Renal pelvis (tissue), 4 donors: ENCODE data around the gene CCDC136. TPM values are rescaled to one million over a fixed set of nuclear protein-coding genes. Genes with fewer than 3 reads are reported as not detected.

Source experiments
- DNase-seq: peaks from one replicate; pipeline ENCODE4 v3.0.0-alpha.2; 2013
- polyA plus RNA-seq, 3 donors: library from polyadenylated mRNA; unstranded; fragments of 120-200 nt; gene quantifications; one replicate each; pipeline ENCODE4 v1.2.1, GENCODE V29; 2013; ENCODE audit not compliant: insufficient read length in 3 of 3

The CCDC136 gene
- polyA plus RNA-seq, 3 donors, result 17.2 to 27.0 (median 20.6) TPM

DNA sequence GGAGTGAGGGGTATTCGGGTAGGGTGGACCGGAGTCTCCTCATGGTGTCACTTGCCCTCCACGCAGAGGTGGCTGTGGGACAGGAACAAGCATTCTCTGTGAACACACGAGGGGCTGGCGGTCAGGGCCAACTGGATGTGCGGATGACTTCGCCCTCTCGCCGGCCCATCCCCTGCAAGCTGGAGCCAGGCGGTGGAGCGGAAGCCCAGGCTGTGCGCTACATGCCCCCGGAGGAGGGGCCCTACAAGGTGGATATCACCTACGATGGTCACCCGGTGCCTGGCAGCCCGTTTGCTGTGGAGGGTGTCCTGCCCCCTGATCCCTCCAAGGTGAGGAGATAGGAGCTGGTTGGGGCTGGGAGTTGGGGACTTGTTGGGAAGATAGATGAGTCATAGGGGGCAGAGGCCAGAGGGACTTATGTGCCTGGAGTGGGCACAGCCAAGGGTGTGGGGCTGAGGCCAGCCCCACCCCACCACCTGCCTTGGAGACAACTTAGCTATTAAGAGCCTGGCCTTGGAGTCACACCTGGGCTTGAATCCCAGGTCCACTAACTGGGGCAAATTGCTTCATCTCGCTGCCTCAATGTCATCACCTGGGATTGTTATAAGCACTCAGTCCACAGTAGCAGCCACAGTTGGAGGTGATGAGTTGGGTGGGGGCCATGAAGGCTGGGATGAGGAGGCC lies 52.3 kb downstream of the CCDC136 start:
- no peak for DNase-seq

DNA sequence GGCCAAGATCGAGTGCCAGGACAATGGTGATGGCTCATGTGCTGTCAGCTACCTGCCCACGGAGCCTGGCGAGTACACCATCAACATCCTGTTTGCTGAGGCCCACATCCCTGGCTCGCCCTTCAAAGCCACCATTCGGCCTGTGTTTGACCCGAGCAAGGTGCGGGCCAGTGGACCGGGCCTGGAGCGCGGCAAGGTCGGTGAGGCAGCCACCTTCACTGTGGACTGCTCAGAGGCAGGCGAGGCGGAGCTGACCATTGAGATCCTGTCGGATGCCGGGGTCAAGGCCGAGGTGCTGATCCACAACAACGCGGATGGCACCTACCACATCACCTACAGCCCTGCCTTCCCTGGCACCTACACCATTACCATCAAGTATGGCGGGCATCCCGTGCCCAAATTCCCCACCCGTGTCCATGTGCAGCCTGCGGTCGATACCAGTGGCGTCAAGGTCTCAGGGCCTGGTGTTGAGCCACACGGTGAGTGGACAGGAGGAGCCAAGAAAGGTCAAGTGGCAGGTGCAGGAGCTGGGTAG lies 53.1 kb downstream of the CCDC136 start:
- no peak for DNase-seq

DNA sequence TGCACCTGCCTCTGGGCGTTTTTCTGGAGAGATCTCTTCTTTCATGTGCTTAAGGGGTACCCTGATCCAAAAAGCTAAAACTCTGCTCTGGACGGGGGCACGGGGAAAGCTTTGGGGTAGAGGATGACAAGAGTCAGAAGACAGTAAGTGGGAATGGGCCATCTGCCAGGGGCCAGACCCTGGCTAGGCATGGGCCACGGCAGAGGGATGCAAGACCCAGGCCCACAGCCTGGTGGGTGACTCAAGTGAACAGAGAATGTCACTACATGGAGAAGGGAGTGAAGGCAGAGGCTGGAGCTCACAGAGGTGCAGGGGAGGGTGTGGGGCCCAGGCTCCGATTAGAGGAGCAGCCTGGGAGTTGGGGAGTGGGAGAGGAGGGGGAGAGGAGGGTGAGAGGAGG lies 53.7 kb downstream of the CCDC136 start:
- no peak for DNase-seq

DNA sequence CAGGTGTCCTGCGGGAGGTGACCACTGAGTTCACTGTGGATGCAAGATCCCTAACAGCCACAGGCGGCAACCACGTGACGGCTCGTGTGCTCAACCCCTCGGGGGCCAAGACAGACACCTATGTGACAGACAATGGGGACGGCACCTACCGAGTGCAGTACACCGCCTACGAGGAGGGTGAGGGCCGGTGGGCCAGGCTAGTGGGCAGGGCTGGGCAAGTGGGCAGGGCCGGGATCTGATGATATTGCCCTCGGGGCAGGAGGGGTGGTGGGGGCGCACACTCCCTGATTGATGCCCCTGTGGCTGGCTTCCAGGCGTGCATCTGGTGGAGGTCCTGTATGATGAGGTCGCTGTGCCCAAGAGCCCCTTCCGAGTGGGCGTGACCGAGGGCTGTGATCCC lies 54.2 kb downstream of the CCDC136 start:
- no peak for DNase-seq

DNA sequence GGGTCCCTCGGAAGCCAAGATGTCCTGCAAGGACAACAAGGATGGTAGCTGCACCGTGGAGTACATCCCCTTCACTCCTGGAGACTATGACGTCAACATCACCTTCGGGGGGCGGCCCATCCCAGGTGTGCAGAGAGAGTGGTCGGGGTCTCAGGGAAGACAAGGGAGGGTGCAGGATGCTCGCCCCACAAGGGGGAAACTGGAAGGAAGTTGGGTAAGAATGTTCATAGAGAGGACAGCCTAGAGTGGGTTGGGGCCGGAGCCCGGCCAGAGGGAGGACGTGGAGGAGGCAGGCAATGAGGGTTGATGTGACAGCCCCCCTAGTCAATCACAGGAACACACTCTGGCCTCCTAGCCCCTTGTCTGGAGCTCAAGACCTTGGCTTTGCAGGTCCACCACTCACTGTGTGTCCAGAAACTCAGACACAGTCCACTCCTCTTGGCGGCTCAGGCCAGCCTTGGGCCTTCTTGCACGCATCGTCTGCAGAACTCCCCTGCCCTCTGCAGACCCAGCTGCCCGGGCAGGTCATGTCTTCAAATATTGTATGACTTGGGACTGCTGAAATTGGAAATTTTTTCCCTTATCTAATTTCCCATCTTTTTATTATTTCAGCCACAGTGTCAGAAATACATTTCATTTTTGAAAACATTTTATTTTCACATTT lies 55.1 kb downstream of the CCDC136 start:
- no peak for DNase-seq

DNA sequence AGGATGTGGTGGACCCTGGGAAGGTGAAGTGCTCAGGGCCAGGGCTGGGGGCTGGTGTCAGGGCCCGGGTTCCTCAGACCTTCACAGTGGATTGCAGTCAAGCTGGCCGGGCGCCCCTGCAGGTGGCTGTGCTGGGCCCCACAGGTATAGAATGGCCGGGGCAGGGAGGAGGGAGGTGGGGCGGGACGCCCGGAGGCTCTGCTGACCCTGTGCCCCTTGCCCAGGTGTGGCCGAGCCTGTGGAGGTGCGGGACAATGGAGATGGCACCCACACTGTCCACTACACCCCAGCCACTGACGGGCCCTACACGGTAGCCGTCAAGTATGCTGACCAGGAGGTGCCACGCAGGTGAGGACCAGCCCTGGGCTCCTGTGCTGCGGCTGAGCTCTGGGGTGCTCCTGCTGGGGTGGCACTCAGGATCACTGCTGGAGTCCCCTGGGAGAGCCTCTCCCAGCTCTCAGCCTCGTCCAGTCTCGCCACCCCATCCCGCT lies 56.0 kb downstream of the CCDC136 start:
- no peak for DNase-seq

DNA sequence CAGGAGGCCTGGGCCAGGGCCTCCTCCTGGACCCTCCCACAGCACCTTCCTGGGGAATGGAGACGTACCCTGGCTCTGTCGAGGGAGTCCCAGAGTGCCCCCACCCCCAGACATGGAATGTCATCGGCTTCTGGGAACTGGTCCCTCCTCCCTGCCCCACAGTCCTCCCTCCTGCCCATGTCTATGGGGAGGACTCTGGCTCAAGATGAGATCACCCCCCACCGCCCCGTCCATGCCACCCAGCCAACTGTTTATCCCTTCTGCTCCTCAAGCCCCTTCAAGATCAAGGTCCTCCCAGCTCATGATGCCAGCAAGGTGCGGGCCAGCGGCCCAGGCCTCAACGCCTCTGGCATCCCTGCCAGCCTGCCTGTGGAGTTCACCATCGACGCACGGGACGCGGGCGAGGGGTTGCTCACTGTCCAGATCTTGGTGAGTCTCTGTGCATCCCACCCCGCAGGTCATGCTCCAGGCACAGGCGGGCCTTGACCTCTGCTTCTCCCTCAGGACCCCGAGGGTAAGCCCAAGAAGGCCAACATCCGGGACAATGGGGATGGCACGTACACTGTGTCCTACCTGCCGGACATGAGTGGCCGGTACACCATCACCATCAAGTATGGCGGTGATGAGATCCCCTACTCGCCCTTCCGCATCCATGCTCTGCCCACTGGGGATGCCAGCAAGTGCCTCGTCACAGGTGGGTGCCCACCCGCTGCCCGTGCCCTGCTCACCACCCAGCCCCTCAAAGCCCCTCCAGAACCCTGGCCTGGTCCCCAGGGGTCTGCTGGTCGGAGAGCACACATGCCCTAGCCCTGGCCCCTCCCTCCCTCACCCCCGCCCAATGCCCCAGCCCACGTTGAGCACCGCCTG lies 56.8 kb downstream of the CCDC136 start:
- no peak for DNase-seq

DNA sequence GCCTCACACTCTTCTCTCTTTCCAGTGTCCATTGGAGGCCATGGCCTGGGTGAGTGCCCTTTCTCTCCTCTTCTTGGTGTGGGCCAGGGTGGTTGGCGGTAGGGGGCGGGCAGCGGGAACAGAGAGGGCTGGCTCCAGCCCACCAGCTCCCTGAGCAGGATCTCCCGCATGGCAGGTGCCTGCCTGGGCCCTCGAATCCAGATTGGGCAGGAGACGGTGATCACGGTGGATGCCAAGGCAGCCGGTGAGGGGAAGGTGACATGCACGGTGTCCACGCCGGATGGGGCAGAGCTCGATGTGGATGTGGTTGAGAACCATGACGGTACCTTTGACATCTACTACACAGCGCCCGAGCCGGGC lies 57.4 kb downstream of the CCDC136 start:
- DNase-seq, result no peak

DNA sequence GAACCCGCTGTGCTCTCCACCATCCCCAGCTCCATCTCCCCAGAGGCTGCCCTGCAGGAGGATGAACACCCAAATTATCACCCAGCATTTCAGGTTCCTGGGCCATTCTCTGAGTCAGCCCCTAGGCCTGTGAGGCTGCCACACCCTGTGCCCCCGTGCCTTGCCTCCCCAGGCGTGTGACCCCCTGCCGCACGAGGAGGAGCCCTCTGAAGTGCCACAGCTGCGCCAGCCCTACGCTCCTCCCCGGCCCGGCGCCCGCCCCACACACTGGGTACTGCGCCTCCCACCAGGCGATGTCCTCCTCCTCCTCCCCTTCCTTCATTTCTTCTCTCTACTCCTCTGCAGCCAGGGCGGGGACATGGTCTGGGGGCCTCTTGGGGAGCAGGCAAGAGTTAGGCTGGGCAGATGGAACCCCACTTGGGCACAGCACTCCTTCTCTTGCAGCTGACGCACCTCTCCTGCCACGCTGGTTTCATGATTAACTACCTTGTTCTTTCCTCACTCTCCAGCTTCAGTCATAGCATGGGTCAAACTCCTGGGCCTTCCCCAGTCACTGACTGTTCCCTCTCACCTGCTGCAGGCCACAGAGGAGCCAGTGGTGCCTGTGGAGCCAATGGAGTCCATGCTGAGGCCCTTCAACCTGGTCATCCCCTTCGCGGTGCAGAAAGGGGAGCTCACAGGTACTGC lies 58.2 kb downstream of the CCDC136 start:
- DNase-seq, result no peak

DNA sequence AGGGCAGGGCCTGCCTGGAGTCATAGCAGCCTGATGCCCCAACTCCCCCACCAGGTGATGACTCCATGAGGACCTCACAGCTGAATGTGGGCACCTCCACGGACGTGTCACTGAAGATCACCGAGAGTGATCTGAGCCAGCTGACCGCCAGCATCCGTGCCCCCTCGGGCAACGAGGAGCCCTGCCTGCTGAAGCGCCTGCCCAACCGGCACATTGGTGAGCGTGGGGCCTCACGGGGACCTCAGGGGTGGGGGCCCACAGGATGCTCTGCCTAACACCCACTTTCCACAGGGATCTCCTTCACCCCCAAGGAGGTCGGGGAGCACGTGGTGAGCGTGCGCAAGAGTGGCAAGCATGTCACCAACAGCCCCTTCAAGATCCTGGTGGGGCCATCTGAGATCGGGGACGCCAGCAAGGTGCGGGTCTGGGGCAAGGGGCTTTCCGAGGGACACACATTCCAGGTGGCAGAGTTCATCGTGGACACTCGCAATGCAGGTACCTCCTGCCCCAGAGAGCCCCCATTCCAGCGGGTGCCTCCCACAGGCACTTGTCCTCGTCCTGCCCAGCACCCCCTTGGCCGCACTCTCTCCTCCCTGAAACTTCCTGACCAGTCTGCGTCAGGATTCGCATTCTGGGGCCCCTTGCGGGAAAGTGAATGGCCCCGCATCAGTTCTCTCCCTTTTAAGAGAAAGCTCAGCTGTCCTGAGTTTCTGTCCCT lies 60.9 kb downstream of the CCDC136 start:
- no peak for DNase-seq

DNA sequence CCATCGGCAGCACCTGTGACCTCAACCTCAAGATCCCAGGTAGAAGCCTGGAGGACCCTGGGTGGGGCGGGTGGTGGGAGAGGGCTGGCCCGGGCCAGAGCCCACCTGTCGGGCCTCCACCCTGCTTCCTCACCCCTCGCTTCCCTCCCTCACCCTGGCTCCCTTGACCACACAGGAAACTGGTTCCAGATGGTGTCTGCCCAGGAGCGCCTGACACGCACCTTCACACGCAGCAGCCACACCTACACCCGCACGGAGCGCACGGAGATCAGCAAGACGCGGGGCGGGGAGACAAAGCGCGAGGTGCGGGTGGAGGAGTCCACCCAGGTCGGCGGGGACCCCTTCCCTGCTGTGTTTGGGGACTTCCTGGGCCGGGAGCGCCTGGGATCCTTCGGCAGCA lies 62.0 kb downstream of the CCDC136 start:
- no peak for DNase-seq

DNA sequence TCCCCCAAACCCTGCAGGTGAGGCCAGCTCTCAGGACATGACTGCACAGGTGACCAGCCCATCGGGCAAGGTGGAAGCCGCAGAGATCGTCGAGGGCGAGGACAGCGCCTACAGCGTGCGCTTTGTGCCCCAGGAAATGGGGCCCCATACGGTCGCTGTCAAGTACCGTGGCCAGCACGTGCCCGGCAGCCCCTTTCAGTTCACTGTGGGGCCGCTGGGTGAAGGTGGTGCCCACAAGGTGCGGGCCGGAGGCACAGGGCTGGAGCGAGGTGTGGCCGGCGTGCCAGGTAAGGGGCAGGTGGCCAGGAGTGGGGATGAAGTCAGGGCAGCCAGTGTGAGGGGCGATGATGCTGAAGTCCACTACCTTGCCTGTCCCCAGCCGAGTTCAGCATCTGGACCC lies 62.6 kb downstream of the CCDC136 start:
- no peak for DNase-seq

DNA sequence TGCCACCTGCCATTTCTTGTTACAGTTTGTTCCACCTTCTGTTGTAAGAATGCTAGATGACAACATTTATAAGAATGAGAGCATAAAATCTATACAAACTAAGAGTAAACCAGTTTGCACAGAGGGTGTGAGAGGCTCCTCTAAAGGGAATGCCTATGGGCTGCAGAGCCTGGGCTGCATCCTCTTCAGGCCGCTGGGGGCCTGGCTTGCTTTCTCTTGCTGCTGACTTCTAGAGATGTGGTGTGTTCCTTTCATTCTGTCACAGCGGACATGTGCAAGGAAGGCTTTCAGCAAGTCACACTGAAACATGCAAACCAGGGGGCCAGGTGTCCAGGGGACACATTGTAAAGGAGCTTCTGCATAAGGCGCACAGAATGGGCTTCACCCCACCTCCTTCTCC lies 63.8 kb downstream of the CCDC136 start:
- DNase-seq, result no peak

DNA sequence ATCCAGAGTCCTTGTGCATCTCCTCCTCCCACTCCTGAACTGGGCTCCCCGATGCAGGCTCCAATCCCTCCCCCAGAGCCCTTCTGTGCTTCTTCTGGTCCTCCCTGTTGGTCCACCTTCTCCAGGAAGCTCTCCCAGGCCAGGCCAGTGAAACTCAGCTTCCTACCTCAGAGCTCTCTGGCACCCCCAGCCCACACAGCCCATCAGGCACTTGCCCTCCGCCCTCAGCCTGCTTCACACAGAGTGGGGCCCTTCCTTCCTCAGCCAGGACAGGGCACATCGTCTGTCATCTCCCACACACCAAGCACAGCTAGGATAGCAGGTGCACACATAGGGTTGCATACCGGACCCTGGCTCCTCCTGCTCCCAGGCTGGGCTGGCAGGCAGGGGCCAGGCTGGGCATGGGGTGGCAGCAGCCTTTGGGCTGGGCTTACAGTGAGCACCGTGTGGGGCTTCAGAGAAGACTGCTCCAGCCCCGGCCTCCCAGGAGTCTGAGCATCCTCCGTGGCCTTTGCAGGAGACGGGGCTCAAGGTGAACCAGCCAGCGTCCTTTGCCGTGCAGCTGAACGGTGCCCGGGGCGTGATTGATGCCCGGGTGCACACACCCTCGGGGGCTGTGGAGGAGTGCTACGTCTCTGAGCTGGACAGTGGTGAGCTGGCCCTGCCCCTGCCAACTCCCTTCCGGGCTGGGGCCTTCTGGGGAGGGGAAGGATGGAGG lies 64.4 kb downstream of the CCDC136 start:
- no peak for DNase-seq

DNA sequence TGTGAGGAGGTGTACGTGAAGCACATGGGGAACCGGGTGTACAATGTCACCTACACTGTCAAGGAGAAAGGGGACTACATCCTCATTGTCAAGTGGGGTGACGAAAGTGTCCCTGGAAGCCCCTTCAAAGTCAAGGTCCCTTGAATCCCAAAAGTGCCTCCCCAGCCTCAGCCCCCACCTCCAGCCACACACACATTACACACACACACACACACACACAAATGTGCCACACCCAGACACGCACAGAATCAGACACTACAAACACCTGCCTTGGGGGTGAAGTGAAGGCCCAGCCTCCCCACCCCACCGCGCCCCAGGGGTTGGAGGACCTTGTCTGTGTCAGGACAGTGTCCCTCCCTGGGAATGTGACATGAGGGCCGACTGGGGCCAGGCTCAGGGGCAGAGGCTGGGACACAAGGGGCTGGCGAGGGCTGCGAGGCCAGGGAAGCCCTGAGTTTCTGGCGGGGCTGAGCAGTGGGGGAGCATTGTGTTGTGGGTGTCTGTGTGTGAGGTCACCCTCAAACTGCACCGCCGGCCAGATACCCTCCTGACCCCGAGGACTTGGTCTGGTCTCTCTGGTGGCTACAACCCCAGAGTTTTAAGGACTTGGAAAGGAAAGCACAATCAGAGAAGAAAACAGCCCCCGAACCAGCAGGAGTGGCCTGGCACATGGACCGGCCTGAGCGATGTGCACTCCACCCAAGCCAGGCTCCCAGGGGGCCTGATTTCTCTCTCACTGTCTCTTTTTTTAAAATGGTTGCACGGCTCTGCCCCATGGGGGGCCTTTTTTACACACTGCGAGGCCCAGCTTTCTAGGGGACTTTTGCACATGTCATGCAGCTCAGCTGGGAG lies 66.8 kb downstream of the CCDC136 start:
- no peak for DNase-seq

DNA sequence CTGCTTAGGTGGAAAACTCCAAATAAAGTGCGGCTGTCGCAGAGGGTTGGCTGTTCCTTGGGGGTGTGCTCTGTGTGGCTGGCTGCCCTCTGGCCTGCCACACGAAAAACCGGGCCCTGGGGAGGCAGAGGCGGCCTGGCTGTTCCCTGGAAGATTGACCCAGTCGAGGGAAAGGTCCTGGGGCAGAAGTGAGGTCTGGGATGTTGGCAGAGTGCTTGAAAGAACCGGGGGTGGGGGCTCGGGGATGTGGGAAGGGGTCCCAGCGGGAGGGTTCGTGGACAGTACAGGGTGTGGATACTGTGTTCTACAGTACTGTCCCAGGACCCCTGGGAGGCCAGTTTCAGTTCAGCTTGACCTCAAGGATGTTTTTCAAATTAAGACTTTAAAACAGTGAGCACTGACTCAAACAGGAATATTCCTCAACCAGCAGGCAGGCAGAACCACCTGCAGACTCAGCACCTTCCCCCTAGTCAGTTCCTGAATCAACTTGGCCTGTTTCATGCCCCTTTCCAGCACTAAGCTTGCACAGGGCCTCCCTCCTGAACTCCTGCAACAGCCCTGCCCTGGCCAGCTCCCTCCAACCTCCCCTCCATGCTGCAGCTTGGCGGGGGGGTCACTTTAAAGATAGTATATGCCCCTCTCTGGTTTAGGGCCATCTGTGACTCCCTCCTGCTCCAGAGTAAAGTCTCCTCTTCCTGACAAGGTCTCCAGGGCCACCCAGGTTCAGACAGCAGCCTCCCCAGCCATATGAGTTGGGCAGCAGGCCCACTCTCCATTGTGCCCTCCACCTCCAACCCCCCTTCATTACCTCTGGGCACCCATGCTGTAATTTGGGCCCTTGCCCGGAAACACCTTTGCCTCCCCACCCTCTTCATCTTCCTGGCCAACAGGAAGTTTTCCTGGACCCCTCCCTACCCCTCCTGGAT lies 67.7 kb downstream of the CCDC136 start:
- DNase-seq, result no peak

DNA sequence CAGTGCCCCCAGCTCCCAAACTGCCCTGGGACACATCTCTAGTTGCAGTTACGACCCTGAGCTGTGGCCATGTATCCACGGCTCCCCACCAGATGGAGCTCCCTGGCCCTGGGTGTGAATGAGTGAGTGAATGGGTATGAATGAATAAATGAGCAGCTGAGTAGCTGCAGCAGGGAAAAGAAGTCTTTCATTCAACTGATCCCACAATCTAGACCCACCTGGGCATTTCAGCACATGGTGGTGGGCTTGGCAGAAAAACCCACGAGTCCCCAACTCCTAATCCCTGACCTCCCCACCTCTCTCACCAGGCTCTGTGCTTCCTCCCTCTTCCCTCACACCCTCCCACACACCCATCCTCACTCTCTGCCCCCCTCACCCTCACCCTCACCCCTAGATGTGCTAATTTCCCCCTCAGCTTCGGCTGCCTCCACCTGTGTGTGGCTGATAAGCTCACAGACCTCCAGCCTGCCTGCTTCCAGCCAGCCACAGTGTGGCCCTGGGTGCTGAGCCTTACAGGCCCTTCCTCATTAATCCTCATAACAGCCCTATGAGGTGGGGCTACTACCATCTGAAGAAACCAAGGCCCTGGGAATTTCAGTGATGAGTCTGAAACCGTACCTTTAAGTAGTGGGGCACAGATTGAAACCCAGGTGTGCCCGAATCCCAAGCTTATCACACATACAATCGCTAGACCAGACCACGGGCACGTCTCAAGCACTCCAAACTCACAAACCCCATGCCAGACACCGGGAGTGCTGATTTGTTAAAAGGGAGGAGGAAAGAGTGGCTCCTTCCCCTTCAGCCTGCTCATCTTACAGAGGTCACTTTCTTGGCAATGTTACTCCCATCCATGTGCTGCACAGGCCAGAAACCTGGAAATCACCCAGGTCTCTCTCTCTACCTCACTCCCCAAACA lies 68.6 kb downstream of the CCDC136 start:
- DNase-seq, result no peak
